Heart left ventricle (tissue), 16 donors: ENCODE results near the gene ACOX2. TPM values are rescaled to one million over a fixed set of nuclear protein-coding genes. Genes with fewer than 3 reads are reported as not detected.

ENCODE experiments used
- ATAC-seq, 4 donors: fragments of 200-7000 bp; cut with Tn5 transposase; one replicate each; pipeline ENCODE4 v1.9.1; 2020 to 2022; ENCODE audit warnings: moderate library complexity in 4 of 4, mild to moderate bottlenecking in 3 of 4, moderate number of reproducible peaks in 1 of 4
- DNase-seq, 5 donors: peaks; one replicate each; pipeline ENCODE4 v3.0.0-alpha.2; 2020
- H3K27ac ChIP-seq, 12 donors: fragments of 200-600 bp; sonication (generic) in 4 of 12; one replicate each; pipeline versions ENCODE4 v1.5.0 to v1.8.0; 2016 to 2022; ENCODE audit warnings: mild to moderate bottlenecking in 2 of 12
- H3K27me3 ChIP-seq, 9 donors: fragments of 200-600 bp; sonication (generic) in 2 of 9; one replicate each; pipeline versions ENCODE4 v1.5.1 to v1.8.0; 2016 to 2022; ENCODE audit warnings: mild to moderate bottlenecking in 3 of 9
- H3K36me3 ChIP-seq, 9 donors: fragments of 200-600 bp; sonication (generic) in 2 of 9; one replicate each; pipeline versions ENCODE4 v1.5.0 to v1.8.0; 2018 to 2022; ENCODE audit warnings: mild to moderate bottlenecking in 2 of 9
- H3K4me1 ChIP-seq, 12 donors: fragments of 200-600 bp; sonication (generic) in 4 of 12; one replicate each; pipeline versions ENCODE4 v1.5.0 to v1.8.0; 2016 to 2022; ENCODE audit warnings: mild to moderate bottlenecking in 3 of 12
- H3K4me3 ChIP-seq, 12 donors: fragments of 200-600 bp; sonication (generic) in 4 of 12; one replicate each; pipeline versions ENCODE4 v1.5.0 to v1.8.0; 2017 to 2022; ENCODE audit warnings: mild to moderate bottlenecking in 9 of 12, moderate library complexity in 4 of 12
- H3K9me3 ChIP-seq, 12 donors: fragments of 200-600 bp; sonication (generic) in 4 of 12; one replicate each; pipeline versions ENCODE4 v1.5.0 to v1.8.0; 2016 to 2022; ENCODE audit warnings: mild to moderate bottlenecking in 1 of 12
- POLR2A ChIP-seq, 2 donors: fragments of 450-650 bp; IDR thresholded peaks; one replicate each; pipeline ENCODE4 v1.6.1; 2017; ENCODE audit warnings: antibody characterized with exemption in 2 of 2, mild to moderate bottlenecking in 2 of 2, moderate library complexity in 2 of 2
- WGBS, 4 donors: extraction: QIAGEN DNeasy Blood & Tissue Kit in 2 of 4; methylation state at CpG; one replicate each; pipeline versions ENCODE4 v1.1.5 to v1.1.7; 2013 to 2018; 5-methylcytosine and 5-hydroxymethylcytosine counted together
- intact Hi-C, 10 donors: fragments of 100-400 bp; cut with DNase I; formaldehyde crosslinking; loops; one replicate each; pipeline versions ENCODE4 v1.11.1 to v1.14.2; 2022
- polyA plus RNA-seq, 2 donors: library from polyadenylated mRNA; stranded (reverse); fragments of 200-250 nt; gene quantifications; one replicate each; pipeline ENCODE4 v1.2.3, GENCODE V29; 2013
- total RNA-seq, 9 donors: library from RNA; depleted of rRNA in 2 of 9; stranded (reverse); fragments of >200 nt in 2 of 9; fragmentation: NEBNext Ultra II Directional in 3 of 9; extraction: Animal tissue kit (Norgen Biotek cat#: 25700) in 3 of 9; gene quantifications; one replicate each; pipeline versions ENCODE4 v1.1.0 to v1.2.4, GENCODE V29; 2016 to 2023
- TF ChIP-seq, protein P1 (sequence below), 12 donors: fragments of 200-600 bp; sonication (generic) in 4 of 12; IDR thresholded peaks; one replicate each; pipeline versions ENCODE4 v1.5.0 to v1.8.0; 2018 to 2022; ENCODE audit warnings: antibody characterized with exemption in 12 of 12, mild to moderate bottlenecking in 5 of 12
- donor health status: ischemic (EF 13 %, LVEDD 7.1; RV severe dilation, severe dysfunction).
- donor health status: healthy with polysubstance abuse.
- donor health status: DM: no; HTN: yes; CAD: no.
- donor health status: DM: no; HTN: no; CAD: no.
- donor health status: ischemic (EF 25% LVEDD 6.9; RV normal size, moderate dysfunction).
- donor health status: ischemic (EF 25% LVEDD 5.7; RV mildly dilated, moderate dysfunction).
- donor health status: healthy.
- donor health status: DM: yes; HTN: yes; CAD: no.
- donor health status: ischemic (EF 35%, LVEDD 5.7; RV mildly dilated, moderate dysfunction).
- donor health status: nonischemic (EF 11% LVEDD 7.7; RV severe dilation, severe dysfunction).
- donor health status: DM: yes; HTN: yes; CAD: no.
- donor health status: PGD.
- donor health status: ischemic (EF 29% LVEDD 5.4; RV normal size, mild dysfunction).
- donor health status: nonischemic (EF 23%, LVEDD 6.1; RV moderate dilation, normal function).

The ACOX2 gene
- total and polyA plus RNA-seq, 11 donors: 6.6 to 41.9 (median 31.1) TPM

DNA sequence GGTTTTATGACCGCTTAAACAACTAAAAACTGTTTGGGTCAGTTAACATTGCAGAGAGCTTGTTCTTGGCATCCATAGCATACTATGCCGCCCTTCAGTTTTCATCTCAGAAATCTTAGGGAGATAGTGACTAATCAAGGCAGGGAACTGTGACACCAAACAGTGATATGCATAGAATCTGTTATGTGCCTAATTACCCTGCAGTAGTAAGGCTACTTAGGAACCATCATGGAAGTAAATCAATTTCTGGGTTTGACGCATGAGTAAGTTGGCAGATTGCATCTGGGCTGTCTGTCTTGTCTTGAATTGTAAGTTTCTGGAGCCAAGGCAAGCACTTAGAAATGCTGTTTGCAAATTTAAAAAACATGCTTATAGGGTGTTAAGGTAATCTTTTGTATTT, 22.6 kb downstream of the ACOX2 start:
- no peaks in the 10 kb centered on the region for H3K4me1 ChIP-seq
- no peaks in the 10 kb centered on the region for H3K9me3 ChIP-seq
- intact Hi-C loops: no loop called here
- H3K27ac ChIP-seq: no peak overlapping the region
- H3K36me3 ChIP-seq: peaks cover 0 to 95% (median 65%) of the 10 kb centered on the region in 9 donors
- TF ChIP-seq, protein P1, sequence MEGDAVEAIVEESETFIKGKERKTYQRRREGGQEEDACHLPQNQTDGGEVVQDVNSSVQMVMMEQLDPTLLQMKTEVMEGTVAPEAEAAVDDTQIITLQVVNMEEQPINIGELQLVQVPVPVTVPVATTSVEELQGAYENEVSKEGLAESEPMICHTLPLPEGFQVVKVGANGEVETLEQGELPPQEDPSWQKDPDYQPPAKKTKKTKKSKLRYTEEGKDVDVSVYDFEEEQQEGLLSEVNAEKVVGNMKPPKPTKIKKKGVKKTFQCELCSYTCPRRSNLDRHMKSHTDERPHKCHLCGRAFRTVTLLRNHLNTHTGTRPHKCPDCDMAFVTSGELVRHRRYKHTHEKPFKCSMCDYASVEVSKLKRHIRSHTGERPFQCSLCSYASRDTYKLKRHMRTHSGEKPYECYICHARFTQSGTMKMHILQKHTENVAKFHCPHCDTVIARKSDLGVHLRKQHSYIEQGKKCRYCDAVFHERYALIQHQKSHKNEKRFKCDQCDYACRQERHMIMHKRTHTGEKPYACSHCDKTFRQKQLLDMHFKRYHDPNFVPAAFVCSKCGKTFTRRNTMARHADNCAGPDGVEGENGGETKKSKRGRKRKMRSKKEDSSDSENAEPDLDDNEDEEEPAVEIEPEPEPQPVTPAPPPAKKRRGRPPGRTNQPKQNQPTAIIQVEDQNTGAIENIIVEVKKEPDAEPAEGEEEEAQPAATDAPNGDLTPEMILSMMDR (IDR thresholded peaks at IDR 0.05): no peak
- no peak for TF ChIP-seq POLR2A (IDR thresholded peaks at IDR 0.05)
- DNase-seq: no peak
- WGBS, 4 donors: 93 to 96% (median 96%) methylated on average over 3 of the region's 3 CpGs
- no peak for ATAC-seq
- no peak overlapping the region for H3K4me3 ChIP-seq
- no peaks in the 10 kb centered on the region for H3K27me3 ChIP-seq

DNA sequence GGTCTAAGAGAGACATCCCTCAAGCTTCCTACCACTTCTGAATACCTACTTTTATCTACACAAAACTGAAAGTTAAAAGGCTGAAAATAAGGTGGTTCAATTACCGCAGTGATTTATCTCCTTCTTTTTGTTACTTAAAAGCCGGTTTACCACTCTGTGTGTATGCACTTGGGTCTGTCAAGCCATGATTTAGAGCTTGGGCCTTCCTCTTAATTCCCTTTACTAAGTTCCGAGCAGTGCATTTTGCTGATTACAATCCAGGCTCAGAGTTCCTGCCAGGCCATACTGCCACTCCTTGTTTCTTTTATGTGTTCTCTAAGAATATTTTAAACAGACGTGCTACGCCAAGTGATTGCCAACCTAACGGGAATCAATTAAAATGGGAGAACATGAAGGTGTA, 28.6 kb downstream of the ACOX2 start:
- ATAC-seq (no peak), DNase-seq (no peak)
- Histone ChIP-seq H3K4me1 (peaks cover 0 to 7% (median 0%) of the 10 kb centered on the region in 12 donors), H3K9me3 (no peaks in the 10 kb centered on the region), H3K27ac (no peak overlapping the region), H3K4me3 (no peak overlapping the region), H3K27me3 (no peaks in the 10 kb centered on the region), H3K36me3 (peaks cover 0 to 92% (median 70%) of the 10 kb centered on the region in 9 donors)
- 77 to 78% (median 78%) methylated on average over 6 of the region's 6 CpGs for WGBS, 4 donors
- intact Hi-C loops: no loop called here
- TF ChIP-seq POLR2A (IDR thresholded peaks at IDR 0.05): no peak
- TF ChIP-seq, protein P1 (IDR thresholded peaks at IDR 0.05): no peak

DNA sequence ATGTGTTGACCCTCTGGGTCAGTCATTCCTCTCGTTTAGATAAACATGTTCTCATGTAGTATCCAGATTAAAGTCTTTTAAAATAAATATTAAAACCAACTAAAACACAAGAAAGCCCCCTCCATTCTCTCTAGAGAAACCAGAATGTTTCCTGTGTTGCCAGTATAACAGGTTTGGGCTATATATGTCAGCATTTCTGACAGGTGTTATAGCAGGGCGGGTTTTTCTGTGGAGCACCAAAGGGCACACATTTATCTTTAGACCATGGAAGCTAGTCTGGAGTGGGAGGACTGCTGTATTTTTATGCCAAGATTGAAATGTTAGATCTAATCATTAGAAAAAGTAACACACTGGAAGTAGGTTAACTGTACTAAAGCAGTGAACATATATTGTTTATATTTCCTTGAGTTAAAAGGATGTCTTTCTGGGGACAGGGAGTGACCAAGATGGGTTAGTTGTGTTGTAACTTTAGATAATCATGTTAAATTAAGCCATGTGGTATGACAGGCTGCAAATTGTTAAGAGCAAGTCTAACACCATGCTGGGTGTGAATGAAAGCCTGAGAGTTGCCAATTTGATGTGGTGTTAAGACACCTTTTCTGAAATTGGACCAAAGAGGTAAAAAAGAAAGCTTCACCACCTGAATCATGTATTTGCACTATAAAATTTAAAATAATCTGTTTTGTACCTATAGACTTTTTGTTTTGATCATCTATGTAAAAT, 29.5 kb downstream of the ACOX2 start:
- 67 to 78% (median 75%) methylated on average over 2 of the region's 2 CpGs for WGBS, 4 donors
- Histone ChIP-seq H3K36me3 (peaks cover 0 to 91% (median 70%) of the 10 kb centered on the region in 9 donors), H3K4me1 (peaks cover 0 to 16% (median 0%) of the 10 kb centered on the region in 12 donors), H3K27me3 (no peaks in the 10 kb centered on the region), H3K4me3 (no peak overlapping the region), H3K9me3 (no peaks in the 10 kb centered on the region), H3K27ac (no peak overlapping the region)
- intact Hi-C loops: no loop called here
- no peak for ATAC-seq
- no peak for TF ChIP-seq POLR2A (IDR thresholded peaks at IDR 0.05)
- TF ChIP-seq, protein P1 (IDR thresholded peaks at IDR 0.05): no peak
- DNase-seq: no peak

DNA sequence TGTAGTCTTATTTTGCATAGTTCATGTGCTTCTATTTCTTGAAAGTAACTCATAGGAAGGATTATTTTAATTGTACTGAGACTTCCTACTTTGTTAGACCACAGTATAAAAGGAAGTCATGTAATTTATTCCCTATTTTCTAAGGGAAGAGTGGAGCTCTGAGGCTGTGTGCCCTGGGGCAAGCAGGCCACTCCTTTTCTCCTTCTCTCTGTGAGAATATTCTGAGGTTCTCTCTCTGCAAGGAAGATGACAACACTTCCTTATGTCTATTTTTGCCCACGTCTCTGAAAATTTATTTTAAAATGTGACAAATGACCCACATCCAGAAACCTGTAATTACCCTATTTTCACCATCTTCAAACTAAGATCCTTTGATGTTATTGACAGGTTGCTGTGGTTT, 34.1 kb downstream of the ACOX2 start:
- DNase-seq (no peak), ATAC-seq (no peak)
- Histone ChIP-seq H3K36me3 (peaks cover 0 to 84% (median 54%) of the 10 kb centered on the region in 9 donors), H3K4me3 (no peak overlapping the region), H3K27me3 (no peaks in the 10 kb centered on the region), H3K9me3 (no peaks in the 10 kb centered on the region), H3K27ac (no peak overlapping the region), H3K4me1 (peaks cover 0 to 22% (median 1%) of the 10 kb centered on the region in 12 donors)
- TF ChIP-seq, protein P1 (IDR thresholded peaks at IDR 0.05): no peak
- TF ChIP-seq POLR2A (IDR thresholded peaks at IDR 0.05): no peak
- WGBS, 4 donors: 29 to 45% (median 37%) methylated on average over 1 of the region's 1 CpG
- intact Hi-C loops: no loop called here
